Measurements from ENCODE around the gene KIF5C. TPM values are rescaled to one million over a fixed set of nuclear protein-coding genes. Genes with fewer than 3 reads are reported as not detected.
A peak's percentile ranks its signal among the peaks of the same experiment; 100 is the strongest.

The KIF5C gene
- total RNA-seq, 1 donor from 2014 or later: 24.3 TPM

DNA sequence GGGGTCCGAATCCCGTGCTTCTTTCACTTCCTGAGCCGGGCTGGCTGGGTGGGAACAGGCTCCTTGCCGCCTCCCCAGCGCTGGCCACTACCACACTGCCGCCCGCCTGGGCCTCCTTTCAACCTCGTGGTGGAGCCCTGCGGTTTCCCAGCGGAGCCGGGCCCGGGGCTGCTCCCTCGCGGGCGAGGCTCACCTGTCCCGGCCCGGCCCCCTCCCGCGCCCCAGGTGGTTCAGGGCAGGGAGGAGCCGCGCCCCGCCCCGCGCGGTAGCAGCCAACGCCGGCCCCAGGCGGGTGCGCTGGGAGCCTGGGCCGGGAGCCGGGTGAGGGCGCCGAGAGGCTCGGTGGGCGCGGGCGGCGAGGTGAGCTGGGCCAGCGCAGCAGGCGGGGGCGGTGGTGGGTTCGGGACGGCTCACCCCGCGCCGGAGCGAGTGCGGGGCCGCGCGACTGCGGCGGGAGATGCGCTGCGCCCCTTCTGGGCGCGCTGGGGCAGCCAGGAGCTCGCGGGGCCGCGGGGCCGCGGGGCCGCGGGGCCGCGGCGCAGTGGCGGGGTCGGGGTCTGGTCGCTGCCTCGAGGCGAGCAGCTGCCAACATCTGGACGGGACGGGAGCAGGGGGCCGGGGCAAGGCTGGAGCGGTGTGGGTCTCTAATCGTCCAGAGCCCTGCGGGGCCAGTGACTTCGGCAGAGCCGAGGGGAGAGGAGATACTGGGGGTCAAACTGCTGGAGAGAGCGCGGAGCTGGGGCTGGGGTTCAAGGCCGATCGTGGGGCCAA, 163.6 kb downstream of the KIF5C start, which contains the start of gene LYPD6B:
TSS of gene LYPD6B (plus strand) at position 258 of the 771 bp plus-strand sequence. CDS start 92,250 bp downstream, outside the sequence.
- H3K27ac Mint-ChIP-seq (ENCODE audit: unreplicated experiment): no peak within 1 kb of the TSS
- H3K4me3 Mint-ChIP-seq (ENCODE audit: unreplicated experiment): peak within 1 kb of the TSS; percentile 81
- no peaks in the 10 kb centered on the region for H3K9me3 ChIP-seq (ENCODE audit: insufficient read depth, low read depth, low read length)
- peak within 1 kb of the TSS; percentile 39 for H3K4me3 ChIP-seq (ENCODE audit: insufficient read depth, low read depth, low read length)
- no peaks in the 10 kb centered on the region for H3K4me1 ChIP-seq (ENCODE audit: insufficient read depth, low read length)
- peak within 1 kb of the TSS; percentile 10 for H3K9ac ChIP-seq (ENCODE audit: low read length)
- no peaks in the 10 kb centered on the region for H3K36me3 Mint-ChIP-seq (ENCODE audit: low read depth, unreplicated experiment)
- peak within 1 kb of the TSS; percentile 47 for H2AFZ ChIP-seq (ENCODE audit: low read depth, low read length)
- H3K79me2 ChIP-seq (ENCODE audit: insufficient read depth, low read length): no peaks in the 10 kb centered on the region
- no peaks in the 10 kb centered on the region for H4K20me1 ChIP-seq (ENCODE audit: insufficient read depth, low read length)
- no peak for DNase-seq (ENCODE audit: low read depth)
- peaks cover 38% of the 10 kb centered on the region for H3K27me3 Mint-ChIP-seq (ENCODE audit: low read depth, unreplicated experiment)
- no peaks in the 10 kb centered on the region for H3K4me1 Mint-ChIP-seq (ENCODE audit: low read depth, unreplicated experiment)
- no peak for FAIRE-seq
- no peak for TF ChIP-seq EZH2 (IDR thresholded peaks at IDR 0.05; ENCODE audit: insufficient read depth, low read length)
- TF ChIP-seq, protein P1, sequence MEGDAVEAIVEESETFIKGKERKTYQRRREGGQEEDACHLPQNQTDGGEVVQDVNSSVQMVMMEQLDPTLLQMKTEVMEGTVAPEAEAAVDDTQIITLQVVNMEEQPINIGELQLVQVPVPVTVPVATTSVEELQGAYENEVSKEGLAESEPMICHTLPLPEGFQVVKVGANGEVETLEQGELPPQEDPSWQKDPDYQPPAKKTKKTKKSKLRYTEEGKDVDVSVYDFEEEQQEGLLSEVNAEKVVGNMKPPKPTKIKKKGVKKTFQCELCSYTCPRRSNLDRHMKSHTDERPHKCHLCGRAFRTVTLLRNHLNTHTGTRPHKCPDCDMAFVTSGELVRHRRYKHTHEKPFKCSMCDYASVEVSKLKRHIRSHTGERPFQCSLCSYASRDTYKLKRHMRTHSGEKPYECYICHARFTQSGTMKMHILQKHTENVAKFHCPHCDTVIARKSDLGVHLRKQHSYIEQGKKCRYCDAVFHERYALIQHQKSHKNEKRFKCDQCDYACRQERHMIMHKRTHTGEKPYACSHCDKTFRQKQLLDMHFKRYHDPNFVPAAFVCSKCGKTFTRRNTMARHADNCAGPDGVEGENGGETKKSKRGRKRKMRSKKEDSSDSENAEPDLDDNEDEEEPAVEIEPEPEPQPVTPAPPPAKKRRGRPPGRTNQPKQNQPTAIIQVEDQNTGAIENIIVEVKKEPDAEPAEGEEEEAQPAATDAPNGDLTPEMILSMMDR (IDR thresholded peaks at IDR 0.05; ENCODE audit: insufficient read depth, low read depth, low read length): no peak
- no peaks in the 10 kb centered on the region for H3K9me3 Mint-ChIP-seq (ENCODE audit: unreplicated experiment)
- peaks cover 4% of the 10 kb centered on the region for H3K27me3 ChIP-seq (ENCODE audit: insufficient read depth, low read length)
- H3K4me2 ChIP-seq (ENCODE audit: low read length): peak within 1 kb of the TSS; percentile 81
- H3K36me3 ChIP-seq (ENCODE audit: insufficient read depth, low read length): no peaks in the 10 kb centered on the region
- no peak within 1 kb of the TSS for H3K27ac ChIP-seq (ENCODE audit: low read depth, low read length)

DNA sequence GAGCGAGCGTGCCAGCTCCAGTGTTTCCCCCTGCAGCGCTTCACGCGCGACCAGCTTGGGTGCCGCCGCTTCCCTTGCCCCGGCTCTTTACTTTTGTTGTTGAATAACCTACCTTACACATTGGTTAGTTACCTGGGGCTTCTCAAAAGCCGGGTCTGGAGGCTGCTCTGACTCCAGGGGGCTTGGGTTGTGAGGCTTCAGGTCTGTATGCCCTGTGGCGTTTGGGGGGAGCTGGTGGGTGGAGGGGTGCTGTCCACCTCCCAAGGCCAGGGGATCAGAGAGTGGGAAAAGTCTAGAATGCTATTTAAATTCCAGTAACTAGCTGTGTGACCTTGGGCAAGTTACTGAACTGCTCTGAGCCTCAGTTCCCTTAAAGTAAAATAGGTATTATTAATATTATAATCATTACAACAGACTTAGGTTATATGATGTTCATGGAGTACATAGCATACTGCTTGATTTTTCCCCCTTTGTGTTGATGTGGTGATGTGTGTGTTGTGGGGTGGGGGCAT, 164.2 kb downstream of the KIF5C start:
- H3K9me3 ChIP-seq (ENCODE audit: insufficient read depth, low read depth, low read length): no peaks in the 10 kb centered on the region
- H2AFZ ChIP-seq (ENCODE audit: low read depth, low read length): peak overlapping the region; percentile 47
- FAIRE-seq (no peak), DNase-seq (ENCODE audit: low read depth) (no peak)
- TF ChIP-seq, protein P1 (IDR thresholded peaks at IDR 0.05; ENCODE audit: insufficient read depth, low read depth, low read length): no peak
- TF ChIP-seq EZH2 (IDR thresholded peaks at IDR 0.05; ENCODE audit: insufficient read depth, low read length): no peak
- Mint-ChIP-seq H3K36me3 (ENCODE audit: low read depth, unreplicated experiment) (no peaks in the 10 kb centered on the region), H3K4me1 (ENCODE audit: low read depth, unreplicated experiment) (no peaks in the 10 kb centered on the region), H3K4me3 (ENCODE audit: unreplicated experiment) (peak overlapping the region; percentile 81), H3K9me3 (ENCODE audit: unreplicated experiment) (no peaks in the 10 kb centered on the region), H3K27ac (ENCODE audit: unreplicated experiment) (no peak overlapping the region), H3K27me3 (ENCODE audit: low read depth, unreplicated experiment) (peaks cover 35% of the 10 kb centered on the region)
- peak overlapping the region; percentile 81 for H3K4me2 ChIP-seq (ENCODE audit: low read length)
- H3K4me1 ChIP-seq (ENCODE audit: insufficient read depth, low read length): no peaks in the 10 kb centered on the region
- H3K27me3 ChIP-seq (ENCODE audit: insufficient read depth, low read length): peaks cover 4% of the 10 kb centered on the region
- H3K79me2 ChIP-seq (ENCODE audit: insufficient read depth, low read length): no peaks in the 10 kb centered on the region
- no peak overlapping the region for H3K9ac ChIP-seq (ENCODE audit: low read length)
- H4K20me1 ChIP-seq (ENCODE audit: insufficient read depth, low read length): no peaks in the 10 kb centered on the region
- H3K4me3 ChIP-seq (ENCODE audit: insufficient read depth, low read depth, low read length): peak overlapping the region; percentile 39
- H3K27ac ChIP-seq (ENCODE audit: low read depth, low read length): no peak overlapping the region
- no peaks in the 10 kb centered on the region for H3K36me3 ChIP-seq (ENCODE audit: insufficient read depth, low read length)

DNA sequence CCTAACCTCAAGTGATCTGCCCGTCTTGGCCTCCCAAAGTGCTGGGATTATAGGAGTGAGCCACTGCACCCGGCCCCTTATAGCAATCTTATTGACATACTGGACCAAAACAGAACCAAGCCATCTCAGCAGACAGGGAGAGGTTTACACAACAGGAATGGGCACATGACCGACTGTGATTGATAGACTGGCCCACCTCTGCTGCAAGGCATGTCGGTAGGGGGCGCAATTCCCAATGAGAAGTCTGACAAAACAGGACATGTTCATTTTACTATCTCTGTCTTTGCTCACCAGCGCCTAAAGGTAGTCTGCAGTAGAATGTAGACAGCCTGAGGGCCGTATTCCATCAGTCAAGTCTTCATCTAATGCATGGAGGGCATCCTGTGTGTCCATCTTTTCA, 165.4 kb downstream of the KIF5C start:
- peaks cover 32% of the 10 kb centered on the region for H3K27me3 Mint-ChIP-seq (ENCODE audit: low read depth, unreplicated experiment)
- H3K9me3 Mint-ChIP-seq (ENCODE audit: unreplicated experiment): no peaks in the 10 kb centered on the region
- TF ChIP-seq, protein P1 (IDR thresholded peaks at IDR 0.05; ENCODE audit: insufficient read depth, low read depth, low read length): peak; percentile 32
- no peak for TF ChIP-seq EZH2 (IDR thresholded peaks at IDR 0.05; ENCODE audit: insufficient read depth, low read length)
- Histone ChIP-seq H3K9me3 (ENCODE audit: insufficient read depth, low read depth, low read length) (no peaks in the 10 kb centered on the region), H2AFZ (ENCODE audit: low read depth, low read length) (no peak overlapping the region), H3K79me2 (ENCODE audit: insufficient read depth, low read length) (no peaks in the 10 kb centered on the region), H3K9ac (ENCODE audit: low read length) (no peak overlapping the region), H3K4me1 (ENCODE audit: insufficient read depth, low read length) (no peaks in the 10 kb centered on the region), H3K4me2 (ENCODE audit: low read length) (no peak overlapping the region), H3K36me3 (ENCODE audit: insufficient read depth, low read length) (no peaks in the 10 kb centered on the region), H4K20me1 (ENCODE audit: insufficient read depth, low read length) (no peaks in the 10 kb centered on the region), H3K27me3 (ENCODE audit: insufficient read depth, low read length) (peaks cover 4% of the 10 kb centered on the region), H3K27ac (ENCODE audit: low read depth, low read length) (no peak overlapping the region), H3K4me3 (ENCODE audit: insufficient read depth, low read depth, low read length) (no peak overlapping the region)
- DNase-seq (ENCODE audit: low read depth) (no peak), FAIRE-seq (no peak)
- H3K4me3 Mint-ChIP-seq (ENCODE audit: unreplicated experiment): no peak overlapping the region
- H3K27ac Mint-ChIP-seq (ENCODE audit: unreplicated experiment): no peak overlapping the region
- no peaks in the 10 kb centered on the region for H3K36me3 Mint-ChIP-seq (ENCODE audit: low read depth, unreplicated experiment)
- H3K4me1 Mint-ChIP-seq (ENCODE audit: low read depth, unreplicated experiment): no peaks in the 10 kb centered on the region

Data from astrocyte (in vitro differentiated cells and primary cell).